Stimulated activated CD8-positive, alpha-beta memory T cell treated with anti-CD3 and anti-CD28 coated beads, Interleukin-12 subunit alpha, Interleukin-12 subunit beta, amount 100 ng/mL, for 24 hours (primary cell): ENCODE results near the gene PDE2A.

Experiments
- DNase-seq: peaks from one replicate; pipeline ENCODE4 v3.0.0-alpha.2; 2020; ENCODE audit errors: extremely low read depth

PDE2A gene

GRCh38 chr11:72682858-72683243 lies 8.6 kb upstream of the PDE2A start:
- DNase-seq: no peak

- no peak for DNase-seq
Observed at GRCh38 chr11:72682238-72682857, 8.1 kb upstream of the PDE2A start.

GRCh38 chr11:72681226-72682153 lies 7.3 kb upstream of the PDE2A start:
- no peak for DNase-seq

- no peak for DNase-seq
Observed at GRCh38 chr11:72680624-72681158, 6.5 kb upstream of the PDE2A start.

- DNase-seq: no peak
Observed at GRCh38 chr11:72679869-72680268, 5.6 kb upstream of the PDE2A start.

- DNase-seq: no peak
Observed at GRCh38 chr11:72678524-72678923, 4.3 kb upstream of the PDE2A start.

- DNase-seq: peak; percentile 30
Observed at GRCh38 chr11:72676861-72677341, 2.7 kb upstream of the PDE2A start.

- DNase-seq: no peak
Observed at GRCh38 chr11:72675221-72675620, 999 bp upstream of the PDE2A start.

- DNase-seq: no peak
Observed at GRCh38 chr11:72673284-72673942, 809 bp downstream of the PDE2A start.

GRCh38 chr11:72672597-72673238 lies 1.5 kb downstream of the PDE2A start:
- DNase-seq: no peak

GRCh38 chr11:72671152-72672099 lies 2.8 kb downstream of the PDE2A start:
- DNase-seq: no peak

GRCh38 chr11:72670041-72670440 lies 4.2 kb downstream of the PDE2A start:
- no peak for DNase-seq

- no peak for DNase-seq
Observed at GRCh38 chr11:72669527-72669926, 4.7 kb downstream of the PDE2A start.

GRCh38 chr11:72668629-72669347 lies 5.4 kb downstream of the PDE2A start:
- peak; percentile 20 for DNase-seq

GRCh38 chr11:72665911-72666472 lies 8.2 kb downstream of the PDE2A start:
- DNase-seq: no peak

GRCh38 chr11:72662036-72662435 lies 12.2 kb downstream of the PDE2A start:
- DNase-seq: no peak

- no peak for DNase-seq
Observed at GRCh38 chr11:72661486-72661885, 12.7 kb downstream of the PDE2A start.

GRCh38 chr11:72658989-72659640 lies 15.1 kb downstream of the PDE2A start:
- no peak for DNase-seq
